Activated T-helper 1 cell treated with anti-CD3 and anti-CD28 coated beads, Interleukin-2, amount 50 U/mL, for 16 hours (primary cell): ENCODE measurements around the gene TRMT112.
"Not testable (repeated sequence)": the region's sequence is repeated elsewhere in the genome, so short reads cannot be mapped to it uniquely, and the experiment has no call there.

Experiments
- DNase-seq, 2 donors: peaks; one replicate each; pipeline ENCODE4 v3.0.0-alpha.2; 2020; ENCODE audit warnings: low read depth in 1 of 2, low spot score in 1 of 2

The TRMT112 gene

GRCh38 chr11:64313491-64314145 lies 3.7 kb downstream of the TRMT112 start:
- no peak for DNase-seq

GRCh38 chr11:64312947-64313346 lies 4.4 kb downstream of the TRMT112 start:
- no peak for DNase-seq

GRCh38 chr11:64307795-64308194 lies 9.6 kb downstream of the TRMT112 start:
- DNase-seq, result not testable (repeated sequence)

- DNase-seq, result no peak
Measured at GRCh38 chr11:64306876-64307622, 10.3 kb downstream of the TRMT112 start.

GRCh38 chr11:64306563-64306875 lies 10.8 kb downstream of the TRMT112 start:
- DNase-seq, result no peak

GRCh38 chr11:64305691-64306562 lies 11.4 kb downstream of the TRMT112 start:
- peak; percentile 37 to 55 for DNase-seq

GRCh38 chr11:64305075-64305690 lies 12.2 kb downstream of the TRMT112 start, which contains the start of gene ESRRA:
TSS of gene ESRRA (plus strand) at chr11:64305524. CDS start at chr11:64307180, 1,656 bp downstream.
- DNase-seq, result peak; percentile 99 to 100

- peak; percentile 86 to 96 for DNase-seq
Measured at GRCh38 chr11:64304316-64305072, 12.9 kb downstream of the TRMT112 start.

GRCh38 chr11:64304032-64304315 lies 13.4 kb downstream of the TRMT112 start:
- no peak for DNase-seq

GRCh38 chr11:64303109-64304031 lies 14.0 kb downstream of the TRMT112 start:
- DNase-seq, result no peak

GRCh38 chr11:64299847-64300648 lies 17.3 kb downstream of the TRMT112 start, which contains the start of gene CATSPERZ:
TSS of gene CATSPERZ (plus strand) at chr11:64300358. CDS start at chr11:64300411, 53 bp downstream.
- no peak for DNase-seq

- DNase-seq, result no peak
Measured at GRCh38 chr11:64298966-64299846, 18.2 kb downstream of the TRMT112 start.

- no peak for DNase-seq
Measured at GRCh38 chr11:64297699-64298358, 19.5 kb downstream of the TRMT112 start.

- no peak for DNase-seq
Measured at GRCh38 chr11:64296830-64297698, 20.3 kb downstream of the TRMT112 start.

- no peak for DNase-seq
Measured at GRCh38 chr11:64296236-64296635, 21.1 kb downstream of the TRMT112 start.

GRCh38 chr11:64295760-64296159 lies 21.6 kb downstream of the TRMT112 start:
- no peak for DNase-seq
